ENCODE data around the gene PKN1.
A peak's percentile ranks its signal among the peaks of the same experiment; 100 is the strongest.
"Not testable (repeated sequence)": the region's sequence is repeated elsewhere in the genome, so short reads cannot be mapped to it uniquely, and the experiment has no call there.

The PKN1 gene

GRCh38 chr19:14492756-14493337, 59.7 kb downstream of the PKN1 start:
- no peak for DNase-seq

DNA sequence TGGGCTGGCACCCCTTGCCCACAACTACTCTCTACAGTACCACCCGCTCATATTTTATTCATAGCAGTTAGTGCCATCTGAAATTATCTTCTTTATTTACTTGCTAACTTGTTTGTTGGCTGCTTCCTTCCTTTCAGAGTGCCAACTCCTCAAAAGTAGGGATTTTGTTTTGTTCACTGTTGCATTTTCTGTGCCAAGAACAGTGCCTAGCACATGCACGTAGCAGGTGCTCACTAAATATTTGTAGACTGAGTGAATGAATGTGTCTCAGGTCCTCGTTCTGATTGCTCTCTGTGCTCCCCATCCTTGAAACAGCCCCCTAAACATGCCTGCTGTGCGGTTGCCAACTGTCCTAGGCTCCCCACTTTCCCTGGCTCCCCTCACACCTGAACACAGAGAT, 61.3 kb downstream of the PKN1 start:
- no peak for DNase-seq

DNA sequence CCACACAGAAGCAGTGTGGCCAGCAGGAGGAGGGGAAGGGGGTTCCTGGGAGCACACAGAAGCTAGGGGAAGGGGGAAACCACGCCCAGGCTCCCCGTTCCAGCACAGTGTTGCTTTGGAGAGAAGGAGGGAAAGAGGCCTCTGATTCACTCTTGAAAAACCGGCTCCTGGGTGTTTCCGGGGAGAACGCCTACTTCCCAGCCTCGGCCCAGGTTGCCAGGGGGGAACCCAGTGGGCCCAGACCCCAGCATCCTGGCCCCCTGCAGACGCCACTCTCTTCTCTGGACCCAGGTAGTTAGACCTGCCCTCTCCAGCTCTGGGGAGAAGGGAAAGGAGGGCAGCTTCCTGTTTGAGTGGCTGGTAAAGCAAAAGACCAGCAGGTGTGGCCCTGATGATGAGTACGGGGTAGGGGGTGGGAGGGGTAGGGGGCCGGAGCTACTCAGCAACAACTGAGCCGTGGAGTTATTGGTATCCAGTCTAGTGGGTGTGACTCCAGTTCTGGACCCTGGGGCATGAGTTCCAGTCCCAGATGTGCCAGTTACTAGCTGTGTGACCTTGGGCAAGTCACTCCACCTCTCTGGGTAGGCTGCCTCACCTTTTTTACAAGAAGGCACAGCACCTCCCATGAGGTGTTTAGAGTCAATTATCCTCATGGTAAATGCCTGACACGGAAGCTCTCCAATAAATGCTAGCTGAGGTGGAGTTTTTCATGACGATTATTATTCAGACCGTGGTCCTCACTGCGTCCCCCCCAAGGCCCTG, 62.0 kb downstream of the PKN1 start:
- no peak for DNase-seq

GRCh38 chr19:14495672-14496028, 62.5 kb downstream of the PKN1 start:
- DNase-seq: no peak

DNA sequence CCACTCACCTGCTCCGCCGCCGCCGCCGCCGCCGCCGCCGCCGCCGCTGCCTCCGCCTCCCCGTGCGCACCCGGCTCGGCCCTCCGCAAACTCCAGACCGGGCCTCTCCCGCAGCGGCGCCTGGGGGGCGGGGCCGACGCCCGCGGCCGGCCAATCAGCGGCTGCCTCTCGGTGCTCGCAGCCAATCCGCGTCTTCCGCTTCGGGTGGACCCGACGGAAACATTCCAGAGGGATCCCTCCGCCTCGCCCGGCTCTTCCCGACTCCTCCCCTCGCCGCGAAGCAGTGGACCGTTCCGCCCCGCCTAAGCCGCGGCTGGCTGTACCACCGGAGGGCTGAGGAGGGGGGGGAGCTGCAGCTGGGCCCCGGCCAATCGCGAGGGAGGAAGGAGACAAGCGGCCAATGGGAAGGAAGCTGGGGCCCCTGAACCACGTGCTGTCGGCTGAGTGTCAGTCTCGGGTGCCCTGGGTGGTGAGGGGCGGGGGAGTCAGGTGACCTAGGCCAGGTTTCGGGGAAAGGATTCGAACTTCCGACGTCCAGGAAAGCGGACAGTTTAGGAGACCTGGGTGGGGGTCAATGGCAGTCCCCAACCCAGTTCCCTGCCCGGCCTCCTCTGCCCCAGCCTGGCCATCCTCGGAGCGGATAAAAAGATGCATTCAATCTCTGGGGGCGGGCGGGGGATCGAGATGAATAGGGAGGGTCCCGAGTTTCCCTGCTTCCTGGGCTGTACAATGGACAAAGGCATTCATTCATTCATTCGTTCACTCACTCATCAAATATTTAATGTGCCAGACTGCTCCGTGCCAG, 63.1 kb downstream of the PKN1 start, which contains the start of gene GIPC1:
GIPC1 (minus strand) TSS at position 99 of the 805 bp plus-strand sequence. CDS start 13,151 bp downstream, outside the sequence.
- DNase-seq: peak; percentile 73

DNA sequence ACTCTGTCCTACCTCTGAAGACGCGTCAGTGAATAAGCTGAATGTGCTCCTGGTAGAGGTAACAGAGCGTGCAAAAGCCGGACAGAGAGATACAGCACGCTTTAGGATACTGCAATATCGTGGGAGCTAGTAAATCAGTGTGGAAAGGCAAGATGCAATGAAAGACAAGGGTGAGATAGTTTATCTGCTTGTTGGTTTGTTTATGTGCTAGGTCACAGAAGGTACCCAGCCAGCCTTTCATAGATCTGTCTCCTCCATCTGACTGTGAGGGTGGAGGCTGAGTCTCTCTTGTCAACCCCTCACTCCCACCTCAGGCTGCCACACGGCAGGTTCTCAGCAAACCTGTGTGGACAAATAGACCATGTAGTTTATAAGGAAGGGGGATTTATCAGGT, 63.7 kb downstream of the PKN1 start:
- no peak for DNase-seq

DNA sequence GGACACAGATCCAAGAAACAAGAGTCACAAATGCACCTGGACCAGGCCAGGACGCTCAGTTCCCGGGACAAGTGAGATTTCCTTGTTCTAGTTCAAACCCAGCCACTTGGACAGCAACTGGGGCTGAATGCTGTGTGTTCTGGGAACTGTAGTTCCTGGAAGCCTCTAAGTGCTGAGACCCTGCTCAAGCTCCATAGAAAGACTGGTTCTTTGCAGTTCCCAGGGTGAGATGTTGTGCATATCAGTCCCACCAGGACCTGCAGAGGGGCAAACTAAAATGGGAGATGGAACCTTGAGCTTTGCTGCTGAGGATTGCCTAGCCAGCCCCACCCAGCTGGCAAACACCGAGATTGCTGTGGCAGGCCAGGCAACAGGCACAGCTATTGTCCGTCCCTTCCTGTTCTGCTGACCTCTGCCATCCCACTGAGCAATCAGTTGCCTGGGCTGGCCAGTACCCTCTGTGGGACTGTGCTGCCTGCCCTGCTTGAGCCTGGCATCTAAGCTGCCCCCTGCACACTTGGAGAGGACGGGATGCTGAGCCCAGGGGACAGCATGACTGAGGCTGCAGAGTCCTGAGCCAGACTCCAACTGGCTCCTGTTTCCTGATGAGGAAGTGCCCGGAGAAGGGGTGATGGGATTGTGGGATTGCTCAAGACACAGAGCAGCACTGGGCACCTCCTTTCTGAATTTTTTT, 64.3 kb downstream of the PKN1 start:
- no peak for DNase-seq

DNA sequence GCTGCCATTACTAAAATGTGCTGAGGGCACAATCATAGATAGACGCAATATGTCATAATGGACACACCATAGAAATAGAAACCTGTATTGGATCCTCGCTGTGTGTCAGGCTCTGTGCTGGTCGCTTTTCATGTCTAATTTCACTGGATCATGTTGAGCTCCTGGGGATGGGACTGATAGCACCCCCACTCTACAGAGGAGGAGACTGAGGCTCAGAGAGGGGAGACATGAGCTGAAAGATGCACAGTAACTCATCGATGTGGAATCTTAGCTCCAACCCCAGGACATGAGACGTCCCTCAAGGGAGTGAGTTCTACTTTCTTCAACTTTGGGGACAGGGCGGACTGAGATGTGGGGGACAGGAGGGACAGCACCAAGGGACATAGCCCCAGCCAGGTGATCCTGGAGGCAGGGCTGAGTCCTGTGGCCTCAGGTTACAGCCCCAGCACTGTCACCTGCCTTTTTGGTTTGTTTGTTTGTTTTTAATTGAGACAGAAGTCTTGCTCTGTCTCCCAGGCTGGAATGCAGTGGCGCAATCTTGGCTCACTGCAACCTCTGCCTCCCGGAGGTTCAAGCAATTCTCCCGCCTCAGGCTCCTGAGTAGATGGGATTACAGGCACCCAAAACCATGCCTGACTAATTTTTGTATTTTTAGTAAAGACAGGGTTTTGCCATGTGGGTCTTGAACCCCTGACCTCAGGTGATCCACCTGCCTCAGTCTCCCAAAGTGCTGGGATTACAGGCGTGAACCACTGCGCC, 69.4 kb downstream of the PKN1 start:
- no peak for DNase-seq

DNA sequence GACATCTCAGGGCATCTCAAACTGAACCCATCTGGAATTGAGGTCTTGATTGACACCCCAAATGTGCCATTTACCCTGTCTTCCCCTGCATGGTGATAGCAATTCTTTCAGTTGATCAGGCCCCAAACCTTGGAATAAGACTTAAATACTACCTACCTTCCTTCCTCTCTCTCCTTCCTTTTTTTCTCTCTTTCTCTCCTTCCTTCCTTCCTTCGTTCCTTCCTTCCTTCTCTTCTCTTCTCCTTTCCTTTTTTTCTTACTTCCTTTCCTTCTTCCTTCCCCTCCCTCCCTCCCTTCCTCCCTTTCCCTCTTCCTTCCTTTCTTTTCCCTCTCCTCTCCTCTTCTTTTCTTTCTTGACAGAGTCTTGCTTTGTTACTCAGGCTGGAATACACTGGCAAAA, 70.2 kb downstream of the PKN1 start:
- DNase-seq: no peak

DNA sequence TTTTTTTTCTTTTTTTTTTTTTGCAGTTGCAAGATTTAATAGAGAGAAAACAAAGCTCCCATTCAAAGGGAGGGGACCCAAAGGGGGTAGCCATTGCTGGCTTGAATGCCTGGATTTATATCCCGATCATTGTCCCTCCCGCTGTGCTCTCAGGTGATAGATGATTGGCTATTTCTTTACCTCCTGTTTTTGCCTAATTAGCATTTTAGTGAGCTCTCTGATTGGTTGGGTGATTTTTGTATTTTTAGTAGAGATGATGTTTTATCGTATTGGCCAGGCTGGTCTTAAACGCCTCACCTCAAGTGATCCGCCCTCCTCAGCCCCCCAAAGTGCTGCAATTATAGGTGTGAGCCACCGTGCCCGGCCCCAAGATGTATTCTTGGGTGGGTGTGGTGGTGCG, 71.5 kb downstream of the PKN1 start:
- DNase-seq: not testable (repeated sequence)

GRCh38 chr19:14505488-14506239, 72.6 kb downstream of the PKN1 start:
- DNase-seq: peak; percentile 71

DNA sequence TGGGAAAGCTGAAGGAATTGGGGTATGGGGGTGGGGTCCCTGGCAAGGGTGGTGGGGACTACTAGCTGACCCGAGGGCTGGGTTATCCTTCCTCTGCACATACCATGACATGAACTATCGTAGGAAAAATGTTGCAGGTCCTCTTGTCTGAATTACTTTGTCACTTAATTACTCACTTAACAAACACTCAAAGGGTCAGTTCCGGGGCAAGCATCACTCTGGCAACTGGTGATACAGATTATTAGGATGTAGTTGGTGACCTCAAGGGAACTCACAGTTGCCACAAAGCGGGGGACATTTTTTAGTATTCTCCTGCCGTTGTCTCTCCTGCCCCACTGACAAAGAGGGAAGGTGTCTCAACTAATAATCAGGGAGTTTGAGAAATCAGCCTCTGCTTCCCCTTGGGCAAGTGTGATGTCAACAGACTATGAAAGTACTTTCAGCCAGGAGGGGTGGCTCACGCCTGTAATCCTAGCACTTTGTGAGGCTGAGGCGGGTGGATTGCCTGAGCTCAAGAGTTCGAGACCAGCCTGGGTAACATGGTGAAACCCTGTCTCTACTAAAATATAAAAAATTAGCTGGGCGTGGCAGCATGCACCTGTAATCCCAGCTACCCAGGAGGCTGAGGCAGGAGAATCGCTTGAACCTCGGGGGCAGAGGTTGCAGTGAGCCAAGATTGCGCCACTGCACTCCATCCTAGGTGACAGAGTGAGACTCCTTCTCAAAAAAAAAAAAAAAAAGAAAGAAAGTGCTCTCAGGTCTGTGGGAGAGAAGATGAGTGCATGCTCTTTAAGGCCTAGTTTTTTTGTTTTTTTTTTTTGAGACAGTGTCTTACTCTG, 74.8 kb downstream of the PKN1 start:
- no peak for DNase-seq

GRCh38 chr19:14510311-14511228, 77.5 kb downstream of the PKN1 start:
- no peak for DNase-seq

DNA sequence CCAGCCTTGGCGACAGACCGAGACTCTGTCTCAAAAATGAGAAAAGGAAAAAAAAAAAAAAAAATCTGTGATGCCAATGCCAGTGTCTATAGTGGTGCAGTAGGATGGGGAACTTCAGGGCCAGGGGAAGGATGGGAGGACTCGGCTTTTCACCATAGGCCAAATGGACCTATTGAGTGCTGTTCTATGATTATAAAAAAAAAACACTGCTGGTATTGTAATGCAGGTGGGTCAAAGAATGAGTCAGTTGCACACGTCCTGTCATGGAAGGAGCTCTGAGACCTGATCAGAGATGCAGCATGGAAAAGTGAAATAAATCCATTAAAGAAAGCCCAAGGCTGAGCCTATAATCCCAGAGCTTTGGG, 78.1 kb downstream of the PKN1 start:
- no peak for DNase-seq

- no peak for DNase-seq
Measured at GRCh38 chr19:14512406-14512961, 79.4 kb downstream of the PKN1 start.

- no peak for DNase-seq
Measured at GRCh38 chr19:14514215-14514863, 81.2 kb downstream of the PKN1 start.

DNA sequence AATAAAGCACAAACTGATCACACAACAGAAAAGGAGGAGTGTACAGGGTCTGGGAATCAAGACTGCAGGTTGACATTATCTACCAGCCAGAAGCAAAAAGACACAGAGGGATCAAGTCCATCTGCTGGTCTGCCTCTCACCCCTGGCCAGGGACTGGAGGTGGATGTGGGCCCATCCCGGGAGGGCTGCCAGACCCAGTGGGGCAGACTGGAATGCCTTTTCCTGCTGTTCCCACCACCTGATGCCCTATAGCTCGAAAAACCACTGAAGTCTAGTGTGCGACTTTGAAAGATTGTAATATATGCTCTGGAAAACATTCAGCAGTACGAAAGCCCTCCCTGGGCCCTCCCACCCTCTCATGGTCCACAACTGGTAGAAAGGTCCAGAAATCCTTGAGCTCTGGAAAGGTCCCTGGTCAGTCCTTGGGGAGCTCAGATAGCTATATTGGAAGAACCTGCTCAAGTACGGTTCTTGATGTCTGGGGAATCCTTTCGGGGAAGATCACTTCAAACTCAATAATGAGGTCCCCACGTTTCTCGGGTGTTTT, 82.5 kb downstream of the PKN1 start:
- DNase-seq: no peak

GRCh38 chr19:14516048-14516534, 83.0 kb downstream of the PKN1 start:
- no peak for DNase-seq
